SW 1271 (cell line): Measurements from ENCODE around the gene NT5C3B.
"Not testable (repeated sequence)": the region's sequence is repeated elsewhere in the genome, so short reads cannot be mapped to it uniquely, and the experiment has no call there.

Experiments
- DNase-seq, 2 experiments: peaks; one replicate each; lab custom pipeline; 2025; lab: John Stamatoyannopoulos, UW

Gene NT5C3B

GRCh38 chr17:41835800-41836549, at the start of gene NT5C3B:
TSS of gene NT5C3B (minus strand) at chr17:41836232. CDS start at chr17:41836193, 39 bp downstream.
- peak; percentile 31 to 36 for DNase-seq

GRCh38 chr17:41885733-41886132, 49.7 kb upstream of the NT5C3B start:
- no peak for DNase-seq

GRCh38 chr17:41882756-41883155, 46.7 kb upstream of the NT5C3B start:
- DNase-seq: no peak

DNA sequence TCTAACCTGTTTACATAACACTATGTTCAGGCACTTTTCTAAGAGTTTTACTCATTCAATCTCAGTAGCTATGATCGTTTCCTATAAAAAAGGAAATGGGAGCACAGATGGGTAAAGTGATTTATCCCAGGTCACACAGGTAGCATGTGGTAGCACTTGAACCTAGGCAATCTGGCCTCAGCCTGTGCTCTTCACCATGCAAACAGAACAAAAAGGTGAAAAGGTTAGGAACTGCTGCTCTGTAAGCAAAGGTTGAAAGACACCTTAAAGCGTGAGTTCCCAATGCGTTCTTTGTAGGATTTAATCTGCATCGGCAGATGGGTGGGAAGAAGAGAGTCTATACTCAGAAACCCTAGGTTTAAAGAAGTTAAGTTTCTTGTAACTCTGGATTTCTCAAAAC, 44.1 kb upstream of the NT5C3B start:
- DNase-seq: no peak

DNA sequence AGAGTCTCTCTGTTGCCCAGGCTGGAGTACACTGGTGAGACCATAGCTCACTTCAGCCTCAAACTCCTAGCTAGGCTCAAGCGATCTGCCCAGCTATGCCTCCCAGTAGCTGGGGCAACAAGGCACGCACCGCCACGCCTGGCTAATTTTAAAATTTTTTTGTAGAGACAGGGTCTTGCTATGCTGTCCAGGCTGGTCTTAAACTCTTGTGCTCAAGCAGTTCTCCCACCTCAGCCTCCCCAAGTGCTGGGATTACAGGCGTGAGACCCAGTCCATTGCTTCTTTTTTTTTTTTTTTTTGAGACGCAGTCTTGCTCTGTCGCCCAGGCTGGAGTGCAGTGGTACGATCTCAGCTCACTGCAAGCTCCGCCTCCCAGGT, 38.2 kb upstream of the NT5C3B start:
- DNase-seq: not testable (repeated sequence)

DNA sequence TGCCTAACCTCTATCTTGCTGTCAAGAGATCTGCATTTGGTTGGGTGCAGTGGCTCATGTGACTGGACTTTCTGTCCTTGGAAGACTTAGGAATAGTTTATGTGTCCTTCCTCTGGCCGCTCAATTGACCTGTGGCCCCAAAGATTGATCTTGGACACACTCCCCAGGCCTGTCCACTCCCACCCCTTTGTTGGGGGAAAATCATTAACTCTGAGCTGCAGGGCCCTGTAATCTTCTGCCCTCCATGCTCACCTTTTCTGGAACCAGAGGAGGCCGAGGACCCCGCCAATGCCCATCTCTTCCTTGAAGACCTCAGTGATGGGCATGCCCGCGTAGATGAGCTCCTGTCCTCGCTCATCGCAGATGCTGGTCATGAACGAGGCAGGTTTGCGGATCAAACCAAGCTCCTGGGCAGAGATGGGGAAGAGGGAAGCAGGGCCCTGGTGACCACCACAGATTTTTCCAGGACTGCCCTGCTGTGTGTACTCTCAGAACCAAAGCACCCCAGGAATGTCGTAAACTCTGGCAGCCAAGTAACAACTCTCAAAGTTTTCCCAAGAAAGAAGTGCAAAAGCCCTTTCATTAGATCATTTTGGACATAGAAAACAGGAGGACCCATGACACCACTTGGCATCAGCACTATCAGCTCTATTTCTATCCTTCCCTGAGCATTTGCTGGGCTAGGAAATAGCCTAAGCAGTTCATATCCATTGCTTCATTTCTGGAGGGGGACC, 37.7 kb upstream of the NT5C3B start:
- no peak for DNase-seq

DNA sequence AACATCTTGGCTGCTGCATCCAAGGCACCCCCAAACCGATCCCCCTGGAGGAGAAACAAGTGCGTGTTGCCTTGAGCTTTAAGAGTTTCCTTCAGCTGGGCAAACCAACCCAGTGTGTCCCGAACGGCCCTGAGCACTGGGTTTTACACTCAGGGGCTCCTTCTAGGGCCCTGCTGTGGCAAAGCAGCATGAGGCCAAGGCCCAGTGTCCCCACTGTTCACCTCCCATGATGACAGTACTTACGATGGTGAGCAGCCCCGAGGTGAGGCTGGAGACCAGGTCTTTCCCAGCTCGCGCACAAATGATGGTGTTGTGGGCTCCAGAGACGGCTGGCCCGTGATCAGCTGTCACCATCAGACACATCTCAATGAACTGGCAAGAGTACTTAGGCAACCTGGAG, 35.8 kb upstream of the NT5C3B start:
- no peak for DNase-seq

GRCh38 chr17:41870627-41871026, 34.6 kb upstream of the NT5C3B start:
- DNase-seq: no peak

DNA sequence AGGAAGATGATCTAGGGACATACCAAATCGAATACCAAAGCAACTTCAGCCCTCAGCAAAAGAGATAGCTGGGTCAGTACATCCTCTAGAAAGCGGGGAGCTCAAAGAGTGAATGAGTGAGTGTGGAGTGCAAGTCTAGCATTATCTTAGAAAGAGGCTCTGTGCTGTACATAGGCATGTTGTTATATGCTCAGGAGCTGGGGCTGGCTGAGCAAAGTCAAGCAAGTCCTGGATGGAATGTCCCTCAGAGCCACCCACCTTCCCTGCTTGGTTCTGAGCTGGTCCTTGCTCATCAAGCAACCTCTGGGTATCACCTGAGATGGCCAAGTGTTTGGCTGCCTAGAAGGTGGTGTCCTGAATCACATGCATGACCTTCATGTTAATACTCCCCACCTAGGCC, 34.1 kb upstream of the NT5C3B start:
- DNase-seq: no peak

GRCh38 chr17:41869426-41869825, 33.4 kb upstream of the NT5C3B start:
- no peak for DNase-seq

GRCh38 chr17:41868568-41868967, 32.5 kb upstream of the NT5C3B start:
- DNase-seq: no peak

- DNase-seq: no peak
Measured at GRCh38 chr17:41865596-41865893, 29.5 kb upstream of the NT5C3B start.

- peak; percentile 69 to 86 for DNase-seq
Measured at GRCh38 chr17:41864836-41865595, 29.0 kb upstream of the NT5C3B start, which contains the start of gene KLHL11. TSS of gene KLHL11 (minus strand) at chr17:41865423. CDS start at chr17:41865370, 53 bp downstream.

GRCh38 chr17:41864498-41864835, 28.4 kb upstream of the NT5C3B start:
- DNase-seq: no peak

DNA sequence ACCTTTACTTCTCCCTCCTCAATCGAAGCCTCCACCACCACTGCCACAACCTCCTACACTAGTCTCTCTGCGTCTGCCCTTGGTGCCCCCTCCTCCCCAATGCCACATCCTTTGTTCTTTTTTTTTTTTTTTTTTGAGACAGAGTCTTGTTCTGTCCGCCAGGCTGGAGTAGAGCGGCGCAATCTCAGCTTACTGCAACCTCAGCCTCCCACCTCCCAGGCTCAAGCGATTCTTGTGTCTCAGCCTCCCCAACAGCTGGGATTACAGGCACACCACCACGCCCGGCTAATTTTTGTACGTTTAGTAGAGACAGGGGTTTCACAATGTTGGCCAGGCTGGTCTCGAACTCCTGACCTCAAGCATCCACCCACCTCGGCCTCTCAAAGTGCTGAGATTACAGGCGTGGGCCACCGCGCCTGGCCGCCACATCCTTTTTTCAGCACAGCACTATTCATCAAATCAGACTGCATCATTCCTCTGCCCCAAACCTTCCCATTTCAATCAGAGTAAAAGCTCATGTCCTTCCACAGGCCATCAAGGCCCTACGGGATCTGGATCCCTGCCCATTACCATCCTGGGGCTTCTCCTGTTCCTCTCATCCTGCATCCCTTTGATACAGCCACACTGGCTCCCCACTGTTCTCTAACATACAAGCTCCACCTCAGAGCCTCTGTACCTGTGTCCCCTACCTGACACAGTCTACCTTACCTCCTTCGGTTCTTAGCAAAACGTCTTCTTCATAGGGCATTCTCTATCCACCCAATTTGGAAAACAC, 27.2 kb upstream of the NT5C3B start:
- no peak for DNase-seq

- DNase-seq: no peak
Measured at GRCh38 chr17:41860254-41860931, 24.4 kb upstream of the NT5C3B start.

DNA sequence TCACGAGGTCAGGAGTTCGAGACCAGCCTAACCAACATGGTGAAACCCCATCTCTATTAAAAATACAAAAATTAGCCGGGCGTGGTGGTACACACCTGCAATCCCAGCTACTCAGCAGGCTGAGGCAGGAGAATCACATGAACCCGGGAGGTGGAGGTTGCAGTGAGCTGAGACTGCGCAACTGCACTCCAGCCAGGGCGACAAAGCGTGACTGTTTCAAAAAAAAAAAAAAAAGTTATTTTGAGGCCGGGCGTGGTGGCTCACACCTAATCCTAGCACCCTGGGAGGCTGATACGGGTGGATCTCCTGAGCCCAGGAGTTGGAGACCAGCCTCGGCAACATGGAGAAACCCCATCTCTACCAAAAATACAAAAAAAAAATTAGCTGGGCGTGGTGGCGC, 15.3 kb upstream of the NT5C3B start:
- not testable (repeated sequence) for DNase-seq

DNA sequence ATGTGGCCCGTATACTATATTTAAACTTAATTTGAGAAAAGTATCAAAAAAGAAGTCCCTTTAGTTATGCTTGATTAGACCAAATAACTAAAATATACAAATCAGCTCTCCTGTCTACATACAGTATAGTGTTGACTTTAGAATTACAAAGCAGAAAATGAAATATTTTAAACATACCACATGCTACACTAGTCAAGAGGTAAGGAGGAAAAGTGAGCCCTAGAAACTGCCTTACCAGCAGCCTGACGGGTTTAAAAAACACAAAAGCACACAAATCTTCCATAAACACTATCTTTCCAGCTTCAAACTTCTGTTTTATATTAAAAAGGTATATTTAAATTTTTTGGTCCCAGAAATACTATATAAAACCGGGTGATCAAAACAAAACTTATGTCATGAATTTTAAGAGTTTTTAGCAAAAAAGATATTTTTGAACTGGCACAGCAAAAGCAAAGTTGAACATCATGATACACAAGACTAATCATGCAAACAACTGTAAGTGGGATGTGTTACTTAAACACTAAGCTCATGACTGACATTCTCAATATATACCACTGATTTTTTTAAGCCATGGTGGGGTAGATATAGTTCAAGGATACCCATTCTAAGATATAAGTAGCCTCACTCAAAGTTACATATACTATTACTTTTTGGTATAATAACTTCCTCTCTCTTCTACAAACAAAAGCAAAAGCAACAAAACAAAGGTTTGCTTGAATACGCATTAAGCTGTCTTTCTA, 13.4 kb upstream of the NT5C3B start:
- DNase-seq: no peak

DNA sequence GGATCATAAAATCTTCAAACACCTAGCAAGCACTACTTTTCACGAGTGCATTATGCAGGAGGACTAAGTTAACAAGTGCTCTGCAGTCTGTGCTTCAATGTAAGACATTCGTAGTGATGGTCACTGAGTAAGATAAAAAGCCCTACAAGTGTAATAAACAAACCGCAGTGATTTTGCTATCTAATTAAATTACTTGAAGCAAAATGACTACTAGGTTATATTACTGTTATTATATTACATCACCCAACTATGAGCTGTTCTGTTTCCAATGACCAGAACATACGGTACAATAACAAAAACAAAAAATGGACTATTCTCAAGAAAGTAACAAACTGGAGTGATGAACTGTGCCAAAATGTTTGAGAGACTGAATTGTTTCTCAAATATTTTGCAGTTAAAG, 12.8 kb upstream of the NT5C3B start:
- no peak for DNase-seq

DNA sequence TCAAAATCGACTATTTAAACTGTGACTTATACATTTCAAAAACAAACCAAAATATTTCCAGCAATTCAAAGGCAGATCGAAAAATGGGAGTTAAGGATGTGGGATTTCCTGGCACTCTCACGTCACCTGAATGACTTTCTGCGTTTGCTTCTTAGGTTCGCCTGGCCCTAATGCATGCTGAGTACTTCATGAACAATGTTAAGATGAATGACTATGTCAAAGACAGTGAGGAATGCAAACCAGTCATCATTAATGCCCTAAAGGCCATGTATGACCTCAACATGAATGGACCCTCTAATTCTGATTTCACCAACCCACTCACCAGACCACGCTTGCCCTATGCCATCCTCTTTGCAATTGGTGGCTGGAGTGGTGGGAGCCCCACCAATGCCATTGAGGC, 8.9 kb upstream of the NT5C3B start:
- DNase-seq: no peak

GRCh38 chr17:41840781-41841180, 4.7 kb upstream of the NT5C3B start:
- not testable (repeated sequence) for DNase-seq
